Measurements from ENCODE around the gene UGT1A1. TPM values are rescaled to one million over a fixed set of nuclear protein-coding genes. Genes with fewer than 3 reads are reported as not detected.

UGT1A1 gene
- total and polyA plus RNA-seq, 7 donors, result 0.06 TPM; not detected in 6

DNA sequence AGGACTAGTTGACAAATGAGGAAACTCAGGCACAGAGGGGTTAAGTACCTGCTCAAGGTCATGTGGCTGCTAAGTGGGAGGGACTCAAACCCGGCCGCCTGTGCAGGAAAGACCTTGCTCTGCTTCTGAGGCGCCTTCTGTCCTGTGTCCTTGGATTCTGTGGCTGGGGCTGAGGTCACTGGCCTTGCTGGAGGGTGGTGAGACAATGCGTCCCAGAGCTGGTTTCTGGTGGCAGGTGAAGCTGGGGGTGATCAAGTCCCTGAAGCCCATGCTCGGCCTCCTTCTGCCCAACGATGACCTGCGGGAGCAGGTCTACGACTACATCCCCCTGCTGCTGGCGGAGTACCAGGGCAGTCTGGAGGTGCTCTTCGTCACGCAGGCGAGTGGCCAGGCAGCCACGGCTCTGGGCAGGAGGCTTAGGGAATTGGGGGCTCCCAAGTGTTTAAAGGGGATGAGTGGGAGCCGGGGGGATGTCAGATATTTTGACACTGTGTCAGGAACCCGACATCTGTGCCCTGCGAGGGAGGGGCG, 34.1 kb downstream of the UGT1A1 start:
- H3K4me1 ChIP-seq, result no peaks in the 10 kb centered on the region
- H3K9me3 ChIP-seq, result no peaks in the 10 kb centered on the region
- WGBS, 3 donors, result 72 to 73% (median 73%) methylated on average over 17 of the region's 17 CpGs
- no peaks in the 10 kb centered on the region for H3K36me3 ChIP-seq (ENCODE audit: insufficient read depth in 1 of 2, low read depth in 1 of 2)
- ATAC-seq (no peak), DNase-seq (no peak)
- intact Hi-C loops (cut with DNase I), result no loop called here
- H3K27ac ChIP-seq, result no peak overlapping the region
- H3K27me3 ChIP-seq (ENCODE audit: insufficient read depth in 3 of 3, low read length in 2 of 3), result no peaks in the 10 kb centered on the region
- TF ChIP-seq, protein P1, sequence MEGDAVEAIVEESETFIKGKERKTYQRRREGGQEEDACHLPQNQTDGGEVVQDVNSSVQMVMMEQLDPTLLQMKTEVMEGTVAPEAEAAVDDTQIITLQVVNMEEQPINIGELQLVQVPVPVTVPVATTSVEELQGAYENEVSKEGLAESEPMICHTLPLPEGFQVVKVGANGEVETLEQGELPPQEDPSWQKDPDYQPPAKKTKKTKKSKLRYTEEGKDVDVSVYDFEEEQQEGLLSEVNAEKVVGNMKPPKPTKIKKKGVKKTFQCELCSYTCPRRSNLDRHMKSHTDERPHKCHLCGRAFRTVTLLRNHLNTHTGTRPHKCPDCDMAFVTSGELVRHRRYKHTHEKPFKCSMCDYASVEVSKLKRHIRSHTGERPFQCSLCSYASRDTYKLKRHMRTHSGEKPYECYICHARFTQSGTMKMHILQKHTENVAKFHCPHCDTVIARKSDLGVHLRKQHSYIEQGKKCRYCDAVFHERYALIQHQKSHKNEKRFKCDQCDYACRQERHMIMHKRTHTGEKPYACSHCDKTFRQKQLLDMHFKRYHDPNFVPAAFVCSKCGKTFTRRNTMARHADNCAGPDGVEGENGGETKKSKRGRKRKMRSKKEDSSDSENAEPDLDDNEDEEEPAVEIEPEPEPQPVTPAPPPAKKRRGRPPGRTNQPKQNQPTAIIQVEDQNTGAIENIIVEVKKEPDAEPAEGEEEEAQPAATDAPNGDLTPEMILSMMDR (IDR thresholded peaks at IDR 0.05), result no peak
- H3K4me3 ChIP-seq, result no peak overlapping the region

- 86 to 93% (median 92%) methylated on average over 13 of the region's 13 CpGs for WGBS, 3 donors
- ATAC-seq, result no peak
These were observed 35.7 kb downstream of the UGT1A1 start for GRCh38 chr2:233795735-233796171.

DNA sequence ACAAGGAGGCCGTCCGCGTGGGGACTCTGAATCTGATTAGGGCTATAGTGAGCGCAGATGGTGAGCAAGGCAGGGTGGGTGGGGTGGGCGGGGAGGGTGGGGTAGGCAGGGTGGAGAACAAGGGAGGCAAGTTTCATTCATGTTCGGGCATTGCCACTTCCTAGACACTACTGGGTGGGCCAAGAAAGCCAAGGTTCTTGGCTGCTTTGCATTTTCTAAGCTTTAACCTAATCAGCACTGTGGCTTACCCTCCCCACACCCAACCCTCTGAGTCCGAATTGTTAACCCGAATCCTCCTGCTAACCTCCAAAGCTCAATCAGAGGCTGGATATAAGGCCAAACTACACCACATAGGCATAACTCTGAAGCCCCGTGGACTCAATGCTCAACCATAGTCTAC, 36.2 kb downstream of the UGT1A1 start:
- no peak for DNase-seq
- 79 to 87% (median 83%) methylated on average over 9 of the region's 9 CpGs for WGBS, 3 donors
- Histone ChIP-seq H3K9me3 (no peaks in the 10 kb centered on the region), H3K27me3 (ENCODE audit: insufficient read depth in 3 of 3, low read length in 2 of 3) (no peaks in the 10 kb centered on the region), H3K4me1 (no peaks in the 10 kb centered on the region), H3K4me3 (no peak overlapping the region), H3K27ac (no peak overlapping the region), H3K36me3 (ENCODE audit: insufficient read depth in 1 of 2, low read depth in 1 of 2) (no peaks in the 10 kb centered on the region)
- intact Hi-C loops (cut with DNase I), result no loop called here
- no peak for ATAC-seq
- TF ChIP-seq, protein P1 (IDR thresholded peaks at IDR 0.05), result no peak

More at GRCh38 chr2:233795735-233796171, 35.7 kb downstream of the UGT1A1 start:
- no peaks in the 10 kb centered on the region for H3K9me3 ChIP-seq
- no peaks in the 10 kb centered on the region for H3K4me1 ChIP-seq
- H3K27me3 ChIP-seq (ENCODE audit: insufficient read depth in 3 of 3, low read length in 2 of 3), result no peaks in the 10 kb centered on the region
- TF ChIP-seq, protein P1 (IDR thresholded peaks at IDR 0.05), result no peak
- DNase-seq, result no peak
- H3K27ac ChIP-seq, result no peak overlapping the region
- no peak overlapping the region for H3K4me3 ChIP-seq
- no peaks in the 10 kb centered on the region for H3K36me3 ChIP-seq (ENCODE audit: insufficient read depth in 1 of 2, low read depth in 1 of 2)
- intact Hi-C loops (cut with DNase I), result no loop called here

DNA sequence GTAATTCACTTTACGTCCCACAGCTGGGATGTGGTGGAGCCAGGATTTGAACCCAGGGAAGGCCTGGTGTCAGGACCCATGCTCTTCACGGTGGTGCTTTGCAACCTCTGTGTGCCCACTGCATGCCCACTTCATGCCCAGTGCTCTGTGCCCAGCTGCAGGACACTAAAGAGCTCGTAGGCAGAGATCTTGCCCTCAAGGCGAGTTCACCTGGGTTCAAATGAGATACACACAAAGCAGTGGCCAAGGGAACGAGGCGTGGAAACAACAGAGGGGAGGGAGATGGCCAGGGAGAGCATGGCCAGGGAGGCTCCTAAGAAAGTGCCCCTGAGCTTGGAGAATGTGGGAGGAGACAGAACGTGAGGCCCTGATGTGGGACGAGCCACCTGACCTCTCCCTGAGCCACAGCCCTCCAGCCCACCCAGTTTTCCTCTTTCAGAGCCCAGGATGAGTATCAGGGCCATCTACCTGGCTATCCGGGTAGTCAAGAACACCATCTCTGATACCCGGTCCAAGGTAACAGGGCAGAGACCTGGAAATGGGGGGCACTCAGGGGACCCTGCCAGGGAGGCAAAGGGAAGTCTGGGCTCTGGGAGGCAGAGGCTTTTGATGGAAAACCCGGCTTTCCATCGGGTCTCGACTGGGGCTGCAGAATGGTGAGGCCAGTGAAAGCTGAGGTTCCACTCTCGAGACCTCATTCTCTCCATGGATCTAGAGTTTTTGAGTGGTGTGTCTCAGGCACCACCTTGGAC, 38.4 kb downstream of the UGT1A1 start:
- 76 to 79% (median 77%) methylated on average over 14 of the region's 14 CpGs for WGBS, 3 donors
- no peak overlapping the region for H3K4me3 ChIP-seq
- DNase-seq, result no peak
- no peaks in the 10 kb centered on the region for H3K27me3 ChIP-seq (ENCODE audit: insufficient read depth in 3 of 3, low read length in 2 of 3)
- no peaks in the 10 kb centered on the region for H3K4me1 ChIP-seq
- intact Hi-C loops (cut with DNase I), result no loop called here
- no peaks in the 10 kb centered on the region for H3K9me3 ChIP-seq
- H3K36me3 ChIP-seq (ENCODE audit: insufficient read depth in 1 of 2, low read depth in 1 of 2), result no peaks in the 10 kb centered on the region
- TF ChIP-seq, protein P1 (IDR thresholded peaks at IDR 0.05), result no peak
- H3K27ac ChIP-seq, result no peak overlapping the region
- no peak for ATAC-seq

Data from psoas muscle (tissue), 8 donors.